ENCODE results near the gene KCNJ11. TPM values are rescaled to one million over a fixed set of nuclear protein-coding genes. Genes with fewer than 3 reads are reported as not detected.

The KCNJ11 gene
- polyA plus RNA-seq, 3 donors: 1.5 to 12.3 (median 1.7) TPM

- WGBS, 3 donors: 77 to 82% (median 81%) methylated on average over 9 of the region's 9 CpGs
- H3K27ac ChIP-seq (ENCODE audit: low read depth, low read length): no peak overlapping the region
Observed at GRCh38 chr11:17412488-17413180, 24.2 kb upstream of the KCNJ11 start.

GRCh38 chr11:17411418-17411817, 23.0 kb upstream of the KCNJ11 start:
- WGBS, 3 donors: 70 to 83% (median 74%) methylated on average over 6 of the region's 6 CpGs
- no peak overlapping the region for H3K27ac ChIP-seq (ENCODE audit: low read depth, low read length)

GRCh38 chr11:17410606-17411379, 22.3 kb upstream of the KCNJ11 start:
- WGBS, 3 donors: 40 to 44% (median 42%) methylated on average over 11 of the region's 11 CpGs
- H3K27ac ChIP-seq (ENCODE audit: low read depth, low read length): no peak overlapping the region

DNA sequence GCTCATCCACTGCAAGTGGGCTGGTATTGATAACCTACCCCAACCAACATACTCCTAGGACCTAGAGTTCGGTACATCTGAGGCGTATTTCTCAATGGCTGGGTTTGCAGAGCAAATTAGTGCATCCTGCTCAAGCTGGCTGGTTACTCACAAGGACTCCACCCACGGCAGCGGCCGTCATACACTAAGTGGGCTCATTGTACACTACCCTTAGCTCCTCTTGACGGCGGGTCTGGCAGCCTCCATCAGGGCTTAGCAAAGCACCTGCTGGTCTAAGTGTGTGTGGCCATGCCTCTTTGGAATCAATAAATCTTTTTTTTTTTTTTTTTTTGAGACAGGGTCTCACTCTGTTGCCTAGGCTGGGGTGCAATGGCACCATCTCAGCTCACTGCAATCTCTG, 20.2 kb upstream of the KCNJ11 start:
- WGBS, 3 donors: 96 to 98% (median 97%) methylated on average over 7 of the region's 7 CpGs
- H3K27ac ChIP-seq (ENCODE audit: low read depth, low read length): no peak overlapping the region

DNA sequence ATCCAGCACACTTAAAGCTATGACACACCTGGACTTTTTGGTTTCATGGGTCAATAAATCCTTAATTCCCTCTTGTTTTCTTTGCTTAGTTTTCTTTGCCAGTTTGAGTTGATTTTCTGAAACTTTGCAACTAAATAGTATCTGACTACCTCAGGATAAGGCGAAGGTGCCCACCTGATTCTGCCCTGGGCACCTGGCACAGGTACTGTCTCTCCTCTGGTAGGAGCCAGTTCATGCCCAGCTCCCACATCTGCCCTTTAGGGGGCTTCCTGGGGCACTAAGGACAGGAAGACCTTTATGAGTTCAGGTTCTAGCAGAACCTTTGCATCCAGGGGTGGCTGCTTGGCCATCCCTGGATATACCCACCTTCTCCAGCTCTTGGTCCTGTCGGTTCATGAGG, 19.6 kb upstream of the KCNJ11 start:
- 94 to 98% (median 94%) methylated on average over 2 of the region's 2 CpGs for WGBS, 3 donors
- no peak overlapping the region for H3K27ac ChIP-seq (ENCODE audit: low read depth, low read length)

- WGBS, 3 donors: 95 to 100% (median 100%) methylated on average over 2 of the region's 2 CpGs
Observed at GRCh38 chr11:17407575-17407974, 19.1 kb upstream of the KCNJ11 start.

GRCh38 chr11:17406818-17407149, 18.3 kb upstream of the KCNJ11 start:
- WGBS, 3 donors: 92 to 96% (median 93%) methylated on average over 13 of the region's 13 CpGs
- no peak overlapping the region for H3K27ac ChIP-seq (ENCODE audit: low read depth, low read length)

More at GRCh38 chr11:17407575-17407974, 19.1 kb upstream of the KCNJ11 start:
- H3K27ac ChIP-seq (ENCODE audit: low read depth, low read length): no peak overlapping the region

DNA sequence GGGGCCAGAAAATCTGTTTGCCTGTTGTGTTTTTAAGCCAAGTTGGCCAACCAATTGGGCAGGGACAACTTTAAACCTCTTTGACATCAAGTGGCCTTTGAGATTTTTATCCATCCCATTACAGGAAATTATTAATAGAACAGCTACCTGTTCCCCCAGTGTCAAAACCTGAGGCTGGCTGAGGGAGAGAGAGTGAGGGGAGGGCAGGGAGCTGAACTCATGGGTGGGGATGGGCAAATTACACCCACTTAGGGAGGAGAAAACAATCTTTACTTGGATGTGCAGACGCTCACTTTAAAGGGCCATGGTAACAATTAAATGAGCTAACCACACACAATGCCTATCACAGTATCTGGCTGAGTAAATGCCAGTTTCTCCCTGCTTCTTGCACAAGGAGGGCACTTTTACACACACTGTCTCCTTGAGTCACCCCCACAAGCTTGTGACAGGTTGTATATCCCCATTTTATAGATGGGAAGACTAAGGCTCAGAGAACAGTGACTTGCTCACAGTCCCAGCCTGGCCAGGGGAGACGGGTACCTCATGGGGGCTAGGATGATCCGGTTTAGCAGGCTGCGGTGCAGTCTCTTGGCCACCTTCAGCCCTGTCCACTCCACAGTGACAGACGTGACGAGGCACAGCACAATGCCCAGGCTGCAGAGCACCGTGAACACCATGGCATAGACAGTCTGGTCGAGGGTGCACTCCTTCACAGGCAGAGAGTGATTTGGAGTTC, 17.8 kb upstream of the KCNJ11 start:
- WGBS, 3 donors: 86 to 91% (median 91%) methylated on average over 8 of the region's 8 CpGs
- H3K27ac ChIP-seq (ENCODE audit: low read depth, low read length): no peak overlapping the region

DNA sequence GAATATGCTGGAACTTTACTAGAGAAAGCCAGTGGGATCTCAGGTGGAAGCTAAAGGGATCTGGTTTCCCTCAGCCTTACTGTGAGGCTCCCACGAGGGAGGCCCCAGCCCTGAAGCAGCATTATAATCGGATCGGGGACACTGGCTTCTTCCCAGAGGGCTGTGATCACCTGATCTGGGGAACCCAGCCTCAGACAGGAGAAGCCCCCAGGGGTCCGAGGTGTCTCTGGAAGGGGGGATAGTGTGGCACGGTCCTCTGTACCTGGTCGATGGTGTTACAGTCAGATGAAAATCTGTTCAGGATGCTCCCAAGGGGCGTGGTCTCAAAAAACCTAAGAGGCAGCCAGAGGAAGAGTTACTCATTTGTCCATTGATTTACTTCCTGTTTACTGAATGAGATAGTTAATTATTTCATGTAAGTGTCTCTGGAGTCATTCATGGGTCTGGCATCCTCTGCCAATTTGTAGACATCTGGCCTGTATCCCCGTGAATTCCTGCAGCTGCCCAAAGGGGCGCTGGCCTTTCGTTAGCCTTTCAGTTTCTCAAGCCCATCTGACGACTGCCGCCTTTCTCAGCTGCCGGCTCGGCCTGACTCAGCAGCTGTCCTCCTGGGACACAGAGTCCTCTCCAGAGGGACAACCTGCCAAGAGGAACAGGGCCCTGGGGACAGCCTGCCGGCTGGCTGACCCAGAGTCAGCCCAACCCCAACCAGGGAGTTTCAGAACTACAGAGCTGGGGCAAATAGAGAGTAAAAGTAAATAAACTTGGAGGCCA, 17.0 kb upstream of the KCNJ11 start:
- WGBS, 3 donors: 40 to 49% (median 43%) methylated on average over 15 of the region's 15 CpGs

GRCh38 chr11:17403980-17404759, 15.7 kb upstream of the KCNJ11 start:
- no peak overlapping the region for H3K27ac ChIP-seq (ENCODE audit: low read depth, low read length)
- 82 to 87% (median 86%) methylated on average over 18 of the region's 18 CpGs for WGBS, 3 donors

More for the DNA sequence above, 17.0 kb upstream of the KCNJ11 start:
- no peak overlapping the region for H3K27ac ChIP-seq (ENCODE audit: low read depth, low read length)

GRCh38 chr11:17402486-17402885, 14.0 kb upstream of the KCNJ11 start:
- H3K27ac ChIP-seq (ENCODE audit: low read depth, low read length): no peak overlapping the region

DNA sequence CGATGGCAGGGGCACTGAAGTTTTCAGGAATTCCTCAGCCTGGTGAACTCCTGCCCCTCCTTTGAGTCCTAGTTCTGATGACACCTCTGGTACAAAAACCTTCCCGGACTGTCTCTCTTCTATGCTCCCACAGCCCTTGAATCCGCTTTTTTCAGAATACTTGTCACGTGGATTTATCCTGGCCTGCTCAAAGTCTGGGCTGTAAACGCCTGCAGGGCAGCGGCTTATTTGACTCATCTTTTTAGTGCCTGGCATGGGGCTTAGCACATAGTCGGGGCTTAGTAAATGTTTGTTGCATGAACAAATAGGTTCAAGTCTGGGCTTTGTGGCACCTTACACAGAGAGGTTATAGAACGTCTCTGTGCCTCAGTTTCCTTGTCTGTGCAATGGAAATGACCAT, 13.4 kb upstream of the KCNJ11 start:
- no peak overlapping the region for H3K27ac ChIP-seq (ENCODE audit: low read depth, low read length)
- WGBS, 3 donors: 90 to 93% (median 91%) methylated on average over 8 of the region's 8 CpGs

More at GRCh38 chr11:17402486-17402885, 14.0 kb upstream of the KCNJ11 start:
- 95 to 97% (median 96%) methylated on average over 6 to 8 of the region's 8 CpGs for WGBS, 3 donors

- 92 to 100% (median 95%) methylated on average over 2 of the region's 2 CpGs for WGBS, 3 donors
- H3K27ac ChIP-seq (ENCODE audit: low read depth, low read length): no peak overlapping the region
Observed at GRCh38 chr11:17401316-17401715, 12.9 kb upstream of the KCNJ11 start.

DNA sequence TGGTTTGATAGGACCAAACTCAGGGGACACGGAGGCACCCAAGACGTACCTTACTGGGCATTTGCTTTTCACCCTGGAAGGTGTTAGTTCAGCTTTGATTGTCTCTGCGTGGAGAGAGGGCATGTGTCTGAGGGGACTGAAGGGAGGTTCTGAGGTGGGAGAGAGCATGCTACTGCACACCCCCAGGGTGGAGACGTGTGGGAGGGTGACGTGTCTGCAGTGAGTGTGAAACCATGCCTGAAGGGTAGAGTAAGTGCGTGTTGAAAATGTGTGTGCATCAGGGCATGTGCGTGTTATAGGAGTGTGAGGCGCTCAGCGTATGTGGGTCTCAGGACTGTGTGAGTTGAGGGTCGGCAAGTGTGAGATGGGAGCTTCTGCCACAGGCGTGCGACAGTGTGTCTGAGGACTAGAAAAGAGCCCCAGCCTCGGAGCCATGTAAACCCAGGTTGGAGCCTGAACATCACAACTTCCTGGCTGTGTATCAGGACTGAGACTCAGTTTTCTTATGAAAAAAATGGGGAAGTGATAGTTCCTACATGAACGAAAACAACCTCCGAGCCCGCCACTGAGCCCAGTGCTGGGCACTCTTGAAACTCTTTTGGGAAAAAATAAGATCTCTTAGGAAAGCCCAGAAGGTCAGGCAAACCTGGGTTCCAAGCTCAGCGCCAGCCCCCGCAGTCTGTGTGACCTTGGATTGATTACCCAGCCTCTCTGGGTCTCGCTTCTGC, 11.8 kb upstream of the KCNJ11 start:
- H3K27ac ChIP-seq (ENCODE audit: low read depth, low read length): no peak overlapping the region
- WGBS, 3 donors: 82 to 87% (median 85%) methylated on average over 19 of the region's 19 CpGs

DNA sequence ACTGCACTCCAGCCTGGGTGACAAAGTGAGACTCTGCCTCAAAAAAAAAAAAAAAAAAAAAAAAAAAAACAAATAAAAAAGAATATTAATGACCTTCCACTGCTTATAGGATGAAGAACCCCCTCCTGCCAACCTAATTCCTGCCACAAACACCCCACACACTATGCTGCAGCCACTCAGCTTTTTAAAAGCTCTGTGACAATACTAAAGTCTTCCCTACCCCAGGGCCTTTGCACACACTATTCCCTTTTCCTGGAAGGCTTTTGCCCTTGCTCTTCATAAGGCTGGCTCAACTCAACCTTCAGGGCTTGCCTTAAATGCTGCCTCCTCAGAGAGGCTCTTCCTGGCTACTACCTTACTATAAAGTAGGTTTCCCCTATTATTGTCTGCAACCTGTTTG, 10.8 kb upstream of the KCNJ11 start:
- no peak overlapping the region for H3K27ac ChIP-seq (ENCODE audit: low read depth, low read length)

DNA sequence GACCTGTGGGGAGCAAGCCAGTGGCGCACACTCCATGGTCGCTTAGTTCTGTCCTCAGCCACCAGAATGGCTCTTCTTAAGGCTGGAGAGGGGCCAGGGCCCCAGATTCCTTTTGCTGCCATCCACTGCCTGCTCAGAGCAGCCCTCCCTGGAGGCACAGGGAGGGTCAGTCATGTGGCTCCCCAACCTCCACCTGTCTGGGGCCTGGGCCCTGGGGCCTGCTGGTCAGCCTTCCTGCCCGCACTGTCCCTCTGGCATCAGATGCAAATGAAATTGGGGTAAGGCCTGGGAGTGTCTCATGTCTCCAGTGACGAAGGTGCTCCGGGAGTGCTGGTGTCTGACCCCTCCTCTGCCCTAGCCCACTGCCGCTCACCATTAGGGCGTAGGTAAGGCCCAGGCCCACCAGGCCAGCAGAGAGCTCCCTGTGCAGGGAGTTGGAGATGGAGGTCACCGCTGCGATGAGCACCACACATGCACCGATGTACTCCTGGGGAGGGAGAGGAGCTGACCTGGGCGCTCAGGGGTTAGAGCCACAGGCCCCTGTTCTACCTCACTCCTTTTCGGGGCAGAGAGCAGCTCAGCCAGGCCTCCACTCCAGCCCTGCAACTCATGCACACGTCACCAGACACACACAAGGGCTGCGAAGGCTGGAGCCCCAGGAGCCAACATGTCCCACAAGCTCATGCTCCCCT, 9.0 kb upstream of the KCNJ11 start:
- 90 to 94% (median 94%) methylated on average over 14 of the region's 14 CpGs for WGBS, 3 donors
- H3K27ac ChIP-seq (ENCODE audit: low read depth, low read length): no peak overlapping the region
